Thyroid gland (tissue), 4 donors: ENCODE measurements around the gene ACSM2A.
"Not testable (repeated sequence)": the region's sequence is repeated elsewhere in the genome, so short reads cannot be mapped to it uniquely, and the experiment has no call there.

Experiments
- CTCF ChIP-seq, 6 experiments: fragments of 200-600 bp in 3 of 6; fragments of 450-650 bp in 3 of 6; sonication (generic) in 3 of 6; IDR thresholded peaks; one replicate each; pipeline ENCODE4 v1.5.1; 2016 to 2019; ENCODE audit warnings: antibody characterized with exemption in 6 of 6, mild to moderate bottlenecking in 2 of 6, inconsistent platforms in 1 of 6, moderate library complexity in 1 of 6
- POLR2A ChIP-seq, 2 donors: fragments of 450-650 bp; IDR thresholded peaks; one replicate each; pipeline ENCODE4 v1.6.1; 2017; ENCODE audit warnings: antibody characterized with exemption in 2 of 2, mild to moderate bottlenecking in 2 of 2, moderate library complexity in 1 of 2

- TF ChIP-seq CTCF, POLR2A (IDR thresholded peaks at IDR 0.05): not testable (repeated sequence)
Measured at GRCh38 chr16:20440731-20441130, 10.6 kb upstream of the ACSM2A start.
